GM21717 (cell line): Measurements from ENCODE around the gene NMRK2.
"Not testable (repeated sequence)": the region's sequence is repeated elsewhere in the genome, so short reads cannot be mapped to it uniquely, and the experiment has no call there.

ENCODE experiments used
- ATAC-seq: cut with Tn5 transposase; IDR thresholded peaks from one replicate; pipeline ENCODE4 v1.9.1; 2021; ENCODE audit warnings: mild to moderate bottlenecking, moderate library complexity; ENCODE audit not compliant: unreplicated experiment

The NMRK2 gene

GRCh38 chr19:3932931-3933810 lies at the start of gene NMRK2:
Gene NMRK2, plus strand, starts transcription at chr19:3933069. Its CDS starts 603 bp downstream, at chr19:3933672.
- ATAC-seq: no peak

GRCh38 chr19:3890591-3890990 lies 42.3 kb upstream of the NMRK2 start:
- ATAC-seq: no peak

- ATAC-seq: no peak
Measured at GRCh38 chr19:3893509-3894179, 39.2 kb upstream of the NMRK2 start.

GRCh38 chr19:3894959-3895358 lies 37.9 kb upstream of the NMRK2 start:
- ATAC-seq: not testable (repeated sequence)

- ATAC-seq: no peak
Measured at GRCh38 chr19:3895788-3896187, 37.1 kb upstream of the NMRK2 start.

- ATAC-seq: no peak
Measured at GRCh38 chr19:3897936-3898335, 34.9 kb upstream of the NMRK2 start.

- ATAC-seq: no peak
Measured at GRCh38 chr19:3898426-3898825, 34.4 kb upstream of the NMRK2 start.

GRCh38 chr19:3899531-3900294 lies 33.2 kb upstream of the NMRK2 start:
- no peak for ATAC-seq

GRCh38 chr19:3902317-3902973 lies 30.4 kb upstream of the NMRK2 start:
- ATAC-seq: no peak

GRCh38 chr19:3904233-3904632 lies 28.6 kb upstream of the NMRK2 start:
- ATAC-seq: no peak

GRCh38 chr19:3907626-3908265 lies 25.1 kb upstream of the NMRK2 start:
- no peak for ATAC-seq

- ATAC-seq: no peak
Measured at GRCh38 chr19:3908266-3909054, 24.4 kb upstream of the NMRK2 start.

GRCh38 chr19:3910105-3910504 lies 22.8 kb upstream of the NMRK2 start:
- ATAC-seq: no peak

- ATAC-seq: no peak
Measured at GRCh38 chr19:3914199-3914598, 18.7 kb upstream of the NMRK2 start.

GRCh38 chr19:3916033-3916432 lies 16.8 kb upstream of the NMRK2 start:
- ATAC-seq: no peak

- ATAC-seq: no peak
Measured at GRCh38 chr19:3919793-3920192, 13.1 kb upstream of the NMRK2 start.

- ATAC-seq: no peak
Measured at GRCh38 chr19:3923096-3923758, 9.6 kb upstream of the NMRK2 start.

GRCh38 chr19:3923912-3924311 lies 9.0 kb upstream of the NMRK2 start:
- no peak for ATAC-seq

- ATAC-seq: no peak
Measured at GRCh38 chr19:3931041-3931440, 1.8 kb upstream of the NMRK2 start.
